Urothelium cell line (cell line): Measurements from ENCODE around the gene GABBR2.

ENCODE experiments used
- DNase-seq: peaks from one replicate; pipeline ENCODE4 v3.0.0; 2011; ENCODE audit warnings: low spot score, mixed read lengths
- FAIRE-seq: peaks from 2 replicates; lab custom pipeline; 2011; peaks lifted over from hg19 to GRCh38; lab: Jason Lieb, UNC

The GABBR2 gene

GRCh38 chr9:98315551-98316060 is 393.1 kb downstream of the GABBR2 start:
- peak; percentile 72 for FAIRE-seq
- DNase-seq = peak; percentile 91

GRCh38 chr9:98315067-98315453 is 393.7 kb downstream of the GABBR2 start:
- DNase-seq (no peak), FAIRE-seq (no peak)

DNA sequence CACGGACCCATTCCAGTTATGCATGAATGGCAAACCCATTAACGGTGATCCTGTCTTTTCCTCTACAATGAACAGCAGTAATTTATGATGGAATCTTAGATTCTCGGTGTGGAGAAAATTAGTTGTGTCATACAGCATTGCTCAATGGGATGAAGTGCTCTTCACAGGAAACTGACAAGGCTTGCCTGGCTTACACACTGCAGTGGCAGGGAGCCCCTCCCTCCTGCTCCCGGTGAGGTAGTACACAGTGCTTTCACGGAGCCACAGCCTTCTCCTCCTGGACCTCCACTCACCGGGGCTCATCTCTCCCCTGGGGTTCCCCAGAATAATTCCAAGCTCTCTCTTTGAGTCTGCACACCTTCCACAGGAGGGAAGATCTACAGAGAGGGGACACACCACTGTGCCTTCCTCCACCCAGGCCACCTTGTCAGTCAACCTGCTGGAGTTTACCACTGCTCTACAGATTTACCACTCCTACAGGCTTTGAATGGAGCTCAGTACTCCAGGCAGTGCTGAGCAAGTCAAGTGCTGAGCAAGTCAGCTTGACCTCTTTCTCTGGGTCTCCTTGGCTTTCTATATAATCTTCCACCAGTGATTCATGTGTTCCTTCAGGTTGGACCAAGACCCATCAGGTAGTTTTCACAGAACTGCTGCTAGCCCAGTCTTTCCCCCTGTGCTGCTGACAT is 394.2 kb downstream of the GABBR2 start:
- no peak for DNase-seq
- FAIRE-seq = no peak

DNA sequence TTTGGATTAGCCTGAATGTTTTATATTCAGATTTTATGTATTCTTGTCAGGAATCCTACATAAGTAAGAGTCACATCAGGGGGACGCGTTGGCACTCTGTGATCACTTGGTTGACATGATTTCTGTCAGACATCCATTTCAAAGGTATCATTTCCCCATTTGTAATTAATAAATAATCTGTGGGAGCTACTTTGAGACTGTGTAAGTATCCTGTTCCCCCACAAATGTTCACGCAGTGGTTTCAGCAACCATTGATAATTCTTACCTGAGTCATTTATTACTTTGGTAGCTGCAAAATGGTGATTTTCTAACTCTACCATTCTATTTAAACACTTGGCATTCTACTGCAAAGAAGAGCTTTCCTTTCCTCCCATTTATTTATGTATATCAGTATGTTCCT is 396.4 kb downstream of the GABBR2 start:
- no peak for FAIRE-seq
- DNase-seq = no peak

- FAIRE-seq = no peak
- no peak for DNase-seq
These were observed 397.2 kb downstream of the GABBR2 start for GRCh38 chr9:98311541-98311940.

DNA sequence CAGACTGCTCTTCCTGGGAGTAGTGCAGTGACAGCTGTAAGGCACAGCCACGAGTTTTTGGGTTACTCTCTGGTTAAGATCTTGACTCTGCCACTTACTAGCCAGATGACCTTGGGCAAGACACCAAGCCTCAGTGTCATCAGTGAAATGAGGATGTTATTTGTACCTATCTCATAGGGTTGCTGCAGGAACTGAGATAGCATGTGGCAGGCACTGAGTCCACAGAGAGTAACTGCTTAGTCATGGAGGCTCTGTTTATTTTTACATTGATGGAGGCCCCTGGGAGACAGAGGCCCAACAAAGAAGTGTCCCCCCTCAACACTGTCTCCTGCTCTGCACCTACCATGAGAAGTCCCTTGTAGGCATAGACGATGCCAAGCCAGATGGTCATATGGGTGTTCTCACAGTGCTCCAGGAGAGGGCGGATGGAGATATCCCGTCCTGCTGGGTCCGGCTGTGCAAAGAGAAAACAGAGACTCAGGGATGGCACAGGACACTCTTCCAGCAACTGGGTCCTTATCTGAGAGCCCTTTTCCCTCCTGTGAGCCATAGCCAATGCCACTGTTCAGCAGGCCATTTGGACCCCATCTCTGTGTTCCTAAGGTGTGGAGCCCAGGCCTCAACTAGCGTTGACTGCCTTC is 397.9 kb downstream of the GABBR2 start:
- DNase-seq = no peak
- no peak for FAIRE-seq

- FAIRE-seq = no peak
- DNase-seq = no peak
These were observed 402.2 kb downstream of the GABBR2 start for GRCh38 chr9:98306384-98307145.

- FAIRE-seq (no peak), DNase-seq (no peak)
These were observed 404.4 kb downstream of the GABBR2 start for GRCh38 chr9:98304381-98304780.

DNA sequence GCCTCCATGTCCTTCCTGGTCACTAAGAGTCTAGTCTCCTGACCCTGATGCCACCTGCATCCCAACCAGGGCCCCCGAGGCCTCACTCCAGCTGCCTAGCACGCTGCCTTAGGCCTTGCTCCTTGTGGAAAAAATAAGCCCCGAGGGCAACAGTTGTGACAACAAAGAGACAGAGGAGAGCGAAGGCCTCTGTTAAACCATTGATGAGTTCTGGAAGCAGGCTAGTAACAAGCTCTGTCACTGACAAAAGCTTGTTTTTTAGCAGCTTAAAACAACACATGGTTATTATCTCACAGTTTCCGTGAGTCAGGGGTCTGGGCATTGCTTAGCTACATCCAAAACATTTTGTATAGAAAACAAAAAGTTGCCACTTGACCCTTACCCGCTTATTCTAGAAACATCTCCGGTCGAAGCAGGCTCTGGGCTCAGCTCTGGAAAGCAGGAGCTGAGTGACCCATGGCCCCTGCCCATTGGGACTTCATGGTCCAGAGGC is 405.1 kb downstream of the GABBR2 start:
- FAIRE-seq (no peak), DNase-seq (no peak)

DNA sequence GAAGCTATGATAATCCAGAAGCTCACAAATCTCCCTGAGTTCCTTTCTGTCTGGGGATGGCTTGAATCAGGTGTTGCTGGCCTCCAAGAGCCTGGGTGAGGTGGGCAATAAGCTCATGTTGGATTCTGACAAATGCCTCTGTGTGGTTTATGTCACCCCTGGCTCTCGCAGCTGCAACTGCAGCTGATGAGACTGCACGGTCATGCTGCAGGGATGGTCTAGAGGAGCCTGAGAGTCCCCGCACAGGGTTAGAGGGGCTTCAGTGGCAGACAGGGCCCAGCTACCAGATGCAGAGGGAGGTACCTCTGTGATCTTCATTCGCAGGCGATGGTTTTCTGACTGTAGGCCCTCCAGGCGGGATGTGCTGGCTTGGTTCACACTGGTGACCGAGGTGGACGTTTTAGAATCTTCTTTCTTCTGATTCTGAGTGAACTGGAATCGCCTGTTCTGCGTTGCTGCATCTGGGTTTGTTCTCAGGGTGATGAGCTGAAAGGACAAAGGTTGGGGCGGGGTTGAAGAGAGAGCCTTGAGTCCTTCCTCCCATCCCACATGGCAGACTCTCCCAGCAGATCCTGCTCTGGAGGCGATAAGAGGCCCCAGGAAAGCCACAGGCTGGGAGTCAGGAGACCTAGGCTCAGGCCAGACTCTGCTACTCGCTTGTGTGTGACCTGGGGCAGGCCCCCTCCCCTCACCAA is 405.6 kb downstream of the GABBR2 start:
- FAIRE-seq (no peak), DNase-seq (no peak)

DNA sequence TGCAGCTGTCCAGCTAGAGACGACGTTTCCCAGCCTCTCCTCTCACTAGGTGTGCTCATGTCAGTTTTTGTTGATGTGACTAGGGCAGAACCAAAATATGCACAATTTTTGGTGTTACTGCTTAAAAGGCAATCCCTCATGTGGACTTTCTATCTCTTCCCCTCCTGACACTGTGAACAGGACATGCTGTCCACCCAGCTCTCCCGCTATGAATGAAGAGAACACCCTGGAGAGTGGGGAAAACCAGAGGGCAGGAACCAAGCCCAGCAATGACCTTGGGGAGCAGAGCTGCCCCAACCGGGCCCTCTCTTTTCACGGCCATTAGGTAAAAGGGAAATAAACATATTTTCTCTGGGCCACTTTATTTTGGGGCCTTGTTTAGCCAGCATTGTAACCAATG is 406.6 kb downstream of the GABBR2 start:
- no peak for FAIRE-seq

DNA sequence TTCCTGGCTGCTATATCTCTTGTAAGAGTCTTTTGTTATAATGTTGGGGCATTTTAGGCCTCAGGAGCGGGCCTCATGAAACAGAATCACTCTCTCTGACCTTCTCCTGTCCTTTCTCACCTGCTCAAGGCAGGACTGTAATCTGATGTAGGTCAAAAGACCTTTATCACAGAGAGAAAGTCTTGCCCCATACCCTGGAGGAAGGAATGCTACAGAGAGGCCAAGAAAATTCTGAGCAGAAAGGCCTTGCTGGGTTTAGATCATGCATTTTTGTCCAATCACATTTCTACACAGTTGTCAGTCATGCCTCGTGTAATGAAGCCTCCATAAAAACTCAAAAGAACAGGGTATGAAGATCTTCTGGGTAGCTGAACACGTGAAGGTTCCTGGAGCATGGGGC is 408.1 kb downstream of the GABBR2 start:
- no peak for DNase-seq
- no peak for FAIRE-seq

More for the DNA sequence above, 406.6 kb downstream of the GABBR2 start:
- DNase-seq = no peak

- DNase-seq (no peak), FAIRE-seq (no peak)
These were observed 410.3 kb downstream of the GABBR2 start for GRCh38 chr9:98298476-98298875.

DNA sequence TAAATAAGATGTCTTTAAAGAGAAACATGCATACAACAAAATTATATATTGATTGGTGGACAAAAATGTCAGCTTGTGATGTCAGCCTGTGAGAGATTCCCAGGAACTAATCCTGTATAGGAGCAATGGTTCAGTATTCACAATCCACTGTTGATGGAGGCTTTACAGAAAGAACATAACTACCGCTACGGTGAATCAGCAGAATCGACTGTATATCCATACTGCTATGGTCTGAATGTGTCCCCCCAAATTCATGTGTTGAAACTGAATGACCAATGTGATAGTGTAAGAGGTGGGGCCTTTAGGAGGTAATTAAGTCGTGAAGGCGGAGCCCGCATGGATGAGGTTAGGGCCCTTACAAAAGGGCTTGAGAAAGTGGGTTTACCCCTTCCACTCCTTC is 412.9 kb downstream of the GABBR2 start:
- no peak for DNase-seq
- FAIRE-seq = no peak

DNA sequence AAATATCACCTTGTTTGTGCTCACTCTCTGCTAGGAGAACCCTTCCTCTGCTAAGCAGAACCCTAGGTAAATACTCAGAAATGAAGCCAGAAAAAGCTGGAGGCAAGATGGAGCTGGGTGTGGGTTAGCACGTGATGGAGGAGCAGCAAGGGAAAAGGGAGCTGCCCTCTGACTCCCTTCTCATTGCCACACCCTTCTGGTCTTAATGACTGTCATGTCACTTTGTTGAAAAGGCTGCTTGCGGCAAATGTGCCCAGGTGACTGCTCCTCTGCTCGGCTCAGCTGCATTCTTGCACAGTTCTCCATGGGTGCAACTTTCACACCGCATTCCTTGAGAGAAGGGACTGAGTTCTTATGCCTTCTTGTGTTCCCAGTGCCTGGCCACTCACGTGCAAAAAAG is 416.9 kb downstream of the GABBR2 start:
- FAIRE-seq = no peak

GRCh38 chr9:98290411-98290810 is 418.3 kb downstream of the GABBR2 start:
- FAIRE-seq (no peak), DNase-seq (no peak)

More for the DNA sequence above, 416.9 kb downstream of the GABBR2 start:
- DNase-seq = no peak

- no peak for FAIRE-seq
These were observed 419.0 kb downstream of the GABBR2 start for GRCh38 chr9:98289614-98290201.

GRCh38 chr9:98288881-98289280 is 419.9 kb downstream of the GABBR2 start:
- DNase-seq = no peak
- FAIRE-seq = no peak

More at GRCh38 chr9:98289614-98290201, 419.0 kb downstream of the GABBR2 start:
- DNase-seq = no peak

DNA sequence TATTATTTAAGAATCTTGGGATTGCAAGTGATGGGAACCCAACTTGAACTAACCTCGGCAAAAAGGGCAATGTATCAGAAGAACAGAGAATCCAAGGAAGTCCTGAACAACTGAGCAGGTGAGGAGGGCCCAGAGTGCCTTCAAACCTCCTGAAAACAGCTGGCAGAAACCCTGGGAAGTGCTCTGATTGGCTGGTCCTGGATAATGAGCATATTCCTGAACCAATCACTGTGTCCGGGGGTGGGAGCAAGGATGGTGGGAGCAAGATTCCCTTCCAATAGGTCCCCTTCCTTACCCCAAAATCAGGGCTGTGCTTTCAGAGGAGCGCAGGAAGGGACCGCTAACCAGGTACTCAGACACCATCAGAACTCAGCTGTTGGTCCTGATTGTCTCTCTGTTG is 421.4 kb downstream of the GABBR2 start:
- no peak for DNase-seq
- no peak for FAIRE-seq

DNA sequence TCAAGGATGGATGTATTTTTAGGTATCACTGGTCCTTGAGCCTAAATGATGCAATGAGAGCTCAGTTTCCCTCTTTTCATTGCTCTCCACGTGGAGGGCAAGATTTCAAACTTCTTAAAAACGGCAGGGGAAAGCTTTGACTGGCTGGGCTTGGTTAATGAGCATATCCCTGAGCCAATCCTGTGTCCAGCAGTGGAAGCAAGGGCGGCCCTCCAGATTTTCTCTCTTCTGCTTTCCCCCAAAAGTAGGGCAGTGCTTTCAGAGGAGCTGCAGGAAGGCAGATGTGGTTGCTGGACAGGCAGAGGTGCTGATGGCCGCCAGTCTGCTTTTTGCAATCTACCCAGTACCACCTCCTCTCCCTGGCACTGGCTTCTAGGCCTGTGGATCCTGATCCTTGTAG is 423.3 kb downstream of the GABBR2 start:
- no peak for DNase-seq

DNA sequence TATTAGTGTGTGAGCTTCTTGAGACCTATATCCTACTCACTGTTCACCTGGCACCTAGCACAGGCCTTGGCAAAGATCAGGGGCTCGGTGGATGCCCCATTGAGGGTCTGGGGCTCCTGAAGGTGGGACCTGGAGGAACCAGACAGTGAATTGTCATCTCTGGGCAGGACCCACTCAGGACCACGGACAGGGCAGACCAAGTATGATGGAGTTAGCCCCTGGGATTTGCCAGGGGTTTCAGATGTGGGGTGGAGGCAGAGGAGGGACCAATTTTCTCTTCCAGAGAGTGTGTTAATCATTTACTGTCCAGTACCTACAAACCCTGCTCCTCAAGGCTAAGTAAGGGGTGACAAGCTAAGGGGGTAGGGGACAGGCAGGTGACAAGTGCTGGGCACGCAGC is 424.0 kb downstream of the GABBR2 start:
- no peak for FAIRE-seq
- no peak for DNase-seq

More for the DNA sequence above, 423.3 kb downstream of the GABBR2 start:
- no peak for FAIRE-seq
